GM12878 (cell line): ENCODE measurements around the gene PI4KB. TPM values are rescaled to one million over a fixed set of nuclear protein-coding genes. Genes with fewer than 3 reads are reported as not detected.

Source experiments
- E4F1 ChIP-seq: fragments of 450-650 bp; IDR thresholded peaks from 2 replicates; pipeline ENCODE4 v1.6.1; 2018; ENCODE audit warnings: borderline replicate concordance, mild to moderate bottlenecking; ENCODE audit not compliant: partially characterized antibody
- EGR1 ChIP-seq, 2 experiments: IDR thresholded peaks; 1 replicate in 1 of 2; 2 replicates in 1 of 2; pipeline ENCODE4 v1.6.1; 2011 to 2012; ENCODE audit warnings: low read depth in 2 of 2, low read length in 2 of 2, borderline replicate concordance in 1 of 2, mild to moderate bottlenecking in 1 of 2, moderate library complexity in 1 of 2
- EP300 ChIP-seq, 2 experiments: fragments of 150-350 bp in 1 of 2; IDR thresholded peaks; 2 replicates each; pipeline ENCODE4 v1.6.1; 2011 to 2012; ENCODE audit warnings: low read depth in 2 of 2, low read length in 2 of 2, borderline replicate concordance in 1 of 2, improper control_type of control experiment in 1 of 2, inconsistent platforms in 1 of 2; ENCODE audit not compliant: control insufficient read depth in 1 of 2
- ESRRA ChIP-seq: IDR thresholded peaks from 2 replicates; pipeline ENCODE4 v1.6.1; 2012; ENCODE audit warnings: mild to moderate bottlenecking, low read length, improper control_type of control experiment
- HDAC6 ChIP-seq: fragments of 200-600 bp; sonication (generic); IDR thresholded peaks from one replicate; pipeline ENCODE4 v1.8.0; 2017; ENCODE audit warnings: antibody characterized with exemption; ENCODE audit not compliant: unreplicated experiment
- IKZF1 ChIP-seq: fragments of 450-650 bp; conservative IDR thresholded peaks from 2 replicates; pipeline ENCODE4 v1.6.1; 2017; ENCODE audit warnings: antibody characterized with exemption, mild to moderate bottlenecking
- KAT2A ChIP-seq: conservative IDR thresholded peaks from 2 replicates; pipeline ENCODE4 v1.6.1; 2011; ENCODE audit warnings: low read depth, low read length; ENCODE audit not compliant: control insufficient read depth
- MTA2 ChIP-seq: fragments of 450-650 bp; IDR thresholded peaks from 2 replicates; pipeline ENCODE4 v1.6.1; 2016; ENCODE audit warnings: low read depth, mild to moderate bottlenecking, moderate library complexity
- MYB ChIP-seq: fragments of 150-350 bp; IDR thresholded peaks from 2 replicates; pipeline ENCODE4 v1.6.1; 2014; ENCODE audit warnings: mild to moderate bottlenecking, low read depth, low read length, borderline replicate concordance
- NFXL1 ChIP-seq: fragments of 450-650 bp; IDR thresholded peaks from 2 replicates; pipeline ENCODE4 v1.6.1; 2017; ENCODE audit warnings: antibody characterized with exemption, mild to moderate bottlenecking, borderline replicate concordance
- NFYA ChIP-seq: IDR thresholded peaks from 2 replicates; pipeline ENCODE4 v1.6.1; 2011; ENCODE audit warnings: low read depth, mild to moderate bottlenecking, low read length, improper control_type of control experiment, borderline replicate concordance
- NR2C2 ChIP-seq: IDR thresholded peaks from 2 replicates; pipeline ENCODE4 v1.6.1; 2011; ENCODE audit warnings: borderline replicate concordance, low read depth; ENCODE audit not compliant: control insufficient read depth, insufficient read length
- PAX8 ChIP-seq: fragments of 450-650 bp; IDR thresholded peaks from 2 replicates; pipeline ENCODE4 v1.6.1; 2017; ENCODE audit warnings: mild to moderate bottlenecking, moderate library complexity
- PML ChIP-seq: IDR thresholded peaks from 2 replicates; pipeline ENCODE4 v1.6.1; 2012; ENCODE audit warnings: low read length, inconsistent platforms
- POU2F2 ChIP-seq: IDR thresholded peaks from 3 replicates; pipeline ENCODE4 v1.6.1; 2011; ENCODE audit warnings: low read depth, mild to moderate bottlenecking, low read length, borderline replicate concordance
- RELA ChIP-seq: fragments of 450-650 bp; IDR thresholded peaks from 2 replicates; pipeline ENCODE4 v1.8.0; 2014; ENCODE audit warnings: borderline replicate concordance; ENCODE audit not compliant: partially characterized antibody
- RFX5 ChIP-seq: IDR thresholded peaks from 2 replicates; pipeline ENCODE4 v1.6.1; 2011; ENCODE audit warnings: low read depth, low read length, improper control_type of control experiment
- RUNX3 ChIP-seq: IDR thresholded peaks from 2 replicates; pipeline ENCODE4 v1.6.1; 2012; ENCODE audit warnings: low read length, inconsistent platforms
- SUZ12 ChIP-seq: fragments of 200-600 bp; sonication (generic); IDR thresholded peaks from one replicate; pipeline ENCODE4 v1.6.1; 2018; ENCODE audit warnings: antibody characterized with exemption, mild to moderate bottlenecking; ENCODE audit not compliant: unreplicated experiment
- TARDBP ChIP-seq: IDR thresholded peaks from 2 replicates; pipeline ENCODE4 v1.6.1; 2016; ENCODE audit warnings: borderline replicate concordance
- WRNIP1 ChIP-seq: IDR thresholded peaks from 2 replicates; pipeline ENCODE4 v1.6.1; 2011; ENCODE audit warnings: low read depth, low read length, improper control_type of control experiment, borderline replicate concordance
- ZBTB11 ChIP-seq: fragments of 450-650 bp; formaldehyde crosslinking; IDR thresholded peaks from 2 replicates; pipeline ENCODE4 v1.5.0; 2022; ENCODE audit warnings: mild to moderate bottlenecking, missing genetic modification characterization
- ZNF217 ChIP-seq: fragments of 450-650 bp; IDR thresholded peaks from 2 replicates; pipeline ENCODE4 v1.6.1; 2017; ENCODE audit warnings: antibody characterized with exemption, mild to moderate bottlenecking
- ZNF24 ChIP-seq: fragments of 450-650 bp; IDR thresholded peaks from 2 replicates; pipeline ENCODE4 v1.6.1; 2017; ENCODE audit warnings: antibody characterized with exemption, mild to moderate bottlenecking
- polyA plus RNA-seq, 11 experiments: library from polyadenylated mRNA; depleted of rRNA in 4 of 11; unstranded in 6 of 11; stranded (reverse) in 5 of 11; fragments of >200 nt; fragmentation: Nextera tagmentation in 4 of 11; fragmentation: Illumina TruSeq in 1 of 11; extraction: Ambion mirVana in 4 of 11; extraction: Trizol in 1 of 11; gene quantifications; 1 replicate in 1 of 11; 2 replicates in 10 of 11; pipeline versions ENCODE4 v1.2.1 to v1.2.3, GENCODE V29; 2011 to 2016; ENCODE audit warnings: inconsistent platforms in 2 of 11, missing spikeins in 2 of 11, low read depth in 1 of 11
- total RNA-seq, 4 experiments: library from RNA; depleted of rRNA in 3 of 4; stranded (reverse); fragments of >200 nt in 3 of 4; fragmentation: Illumina TruSeq in 1 of 4; extraction: Trizol in 1 of 4; gene quantifications; 2 replicates each; pipeline versions ENCODE4 v1.2.1 to v1.2.3, GENCODE V29; 2013 to 2021

The PI4KB gene
- total and polyA plus RNA-seq, 10 of the 15 experiments (the other 5 are each of a cell fraction or from before 2014, with no cell fraction given) = 3.3 to 88.3 (median 51.7) TPM

GRCh38 chr1:151327223-151327902, at the start of gene PI4KB (continued):
- TF ChIP-seq MYB (no peak), ESRRA (no peak), RFX5 (no peak), HDAC6 (no peak), EP300 (IDR thresholded peaks at IDR 0.05; ENCODE audit: borderline replicate concordance in 1 of 2, control insufficient read depth in 1 of 2, low read depth in 2 of 2, low read length in 2 of 2) (no peak), E4F1 (no peak), NFXL1 (no peak), RUNX3 (peak; percentile 57; the same call in 1 of the 2 replicates), RELA (peak; percentile 9), WRNIP1 (no peak), POU2F2 (0 out of 3 replicates have a peak, but pooled peaks have one; percentile 11), NFYA (no peak), PML (no peak; the same call in none of the 2 replicates), MTA2 (no peak), ZNF24 (no peak), ZNF217 (no peak), IKZF1 (peak; percentile 89), KAT2A (no peak), ZBTB11 (CRISPR knock-in tag) (no peak), NR2C2 (no peak), PAX8 (no peak), SUZ12 (no peak), TARDBP (no peak), EGR1 (IDR thresholded peaks at IDR 0.05; ENCODE audit: borderline replicate concordance in 1 of 2, low read depth in 2 of 2, low read length in 2 of 2) (no peak; a peak in 1 of 3 replicates)
